ENCODE data around the gene RPRML.
"Not testable (repeated sequence)": the region's sequence is repeated elsewhere in the genome, so short reads cannot be mapped to it uniquely, and the experiment has no call there.

RPRML gene

GRCh38 chr17:46979147-46979863, at the start of gene RPRML:
TSS of gene RPRML (minus strand) at chr17:46979253. CDS start at chr17:46979007, 246 bp downstream.
- DNase-seq (ENCODE audit: extremely low read depth, low read depth): no peak
- TF ChIP-seq, protein P1, sequence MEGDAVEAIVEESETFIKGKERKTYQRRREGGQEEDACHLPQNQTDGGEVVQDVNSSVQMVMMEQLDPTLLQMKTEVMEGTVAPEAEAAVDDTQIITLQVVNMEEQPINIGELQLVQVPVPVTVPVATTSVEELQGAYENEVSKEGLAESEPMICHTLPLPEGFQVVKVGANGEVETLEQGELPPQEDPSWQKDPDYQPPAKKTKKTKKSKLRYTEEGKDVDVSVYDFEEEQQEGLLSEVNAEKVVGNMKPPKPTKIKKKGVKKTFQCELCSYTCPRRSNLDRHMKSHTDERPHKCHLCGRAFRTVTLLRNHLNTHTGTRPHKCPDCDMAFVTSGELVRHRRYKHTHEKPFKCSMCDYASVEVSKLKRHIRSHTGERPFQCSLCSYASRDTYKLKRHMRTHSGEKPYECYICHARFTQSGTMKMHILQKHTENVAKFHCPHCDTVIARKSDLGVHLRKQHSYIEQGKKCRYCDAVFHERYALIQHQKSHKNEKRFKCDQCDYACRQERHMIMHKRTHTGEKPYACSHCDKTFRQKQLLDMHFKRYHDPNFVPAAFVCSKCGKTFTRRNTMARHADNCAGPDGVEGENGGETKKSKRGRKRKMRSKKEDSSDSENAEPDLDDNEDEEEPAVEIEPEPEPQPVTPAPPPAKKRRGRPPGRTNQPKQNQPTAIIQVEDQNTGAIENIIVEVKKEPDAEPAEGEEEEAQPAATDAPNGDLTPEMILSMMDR (IDR thresholded peaks at IDR 0.05; ENCODE audit: low read depth, low read length): no peak

DNA sequence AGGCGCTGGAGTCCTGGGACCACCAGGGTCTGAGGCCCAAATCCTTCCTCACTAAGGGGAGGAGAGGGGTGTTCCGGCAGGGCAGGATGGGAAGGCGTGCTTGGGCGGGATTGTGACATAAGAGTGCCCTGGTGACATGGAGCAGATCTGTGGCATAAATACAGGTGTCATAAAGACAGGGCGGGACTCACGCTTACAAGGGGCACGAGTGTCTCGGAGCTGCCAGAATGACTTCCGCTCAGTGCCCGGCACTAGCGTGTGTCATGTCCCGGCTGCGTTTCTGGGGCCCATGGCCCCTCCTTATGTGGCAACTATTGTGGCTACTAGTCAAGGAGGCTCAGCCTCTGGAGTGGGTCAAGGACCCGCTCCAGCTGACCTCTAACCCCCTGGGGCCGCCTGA, 37.9 kb upstream of the RPRML start:
- DNase-seq (ENCODE audit: extremely low read depth, low read depth): not testable (repeated sequence)

- no peak for DNase-seq (ENCODE audit: extremely low read depth, low read depth)
Observed at GRCh38 chr17:47013341-47013740, 34.3 kb upstream of the RPRML start.

GRCh38 chr17:47012457-47012856, 33.4 kb upstream of the RPRML start:
- DNase-seq (ENCODE audit: extremely low read depth, low read depth): no peak
- TF ChIP-seq, protein P1 (IDR thresholded peaks at IDR 0.05; ENCODE audit: low read depth, low read length): no peak

More at GRCh38 chr17:47013341-47013740, 34.3 kb upstream of the RPRML start:
- TF ChIP-seq, protein P1 (IDR thresholded peaks at IDR 0.05; ENCODE audit: low read depth, low read length): no peak

- TF ChIP-seq, protein P1 (IDR thresholded peaks at IDR 0.05; ENCODE audit: low read depth, low read length): no peak
- DNase-seq (ENCODE audit: extremely low read depth, low read depth): no peak
Observed at GRCh38 chr17:47009759-47010594, 30.9 kb upstream of the RPRML start.

DNA sequence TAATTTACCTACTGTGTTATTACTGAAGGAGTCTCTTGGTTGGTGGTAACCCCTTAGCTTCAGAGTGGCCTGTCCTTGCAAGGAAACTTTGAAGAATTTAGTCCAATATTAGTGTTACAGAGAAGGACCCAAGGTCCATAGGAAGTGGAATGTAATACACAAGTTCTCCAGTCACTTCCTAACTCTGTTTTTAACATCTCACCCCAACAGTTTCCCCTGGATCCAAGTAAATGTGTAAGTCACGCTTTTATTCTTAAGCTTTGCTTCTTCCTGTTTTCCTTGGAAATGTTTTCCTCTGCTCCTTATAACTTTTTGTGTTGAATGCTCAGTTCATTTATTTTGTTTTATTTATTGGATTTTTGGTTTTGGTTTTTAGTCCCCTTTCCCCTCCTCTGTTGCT, 25.9 kb upstream of the RPRML start:
- TF ChIP-seq, protein P1 (IDR thresholded peaks at IDR 0.05; ENCODE audit: low read depth, low read length): no peak
- no peak for DNase-seq (ENCODE audit: extremely low read depth, low read depth)

- not testable (repeated sequence) for DNase-seq (ENCODE audit: extremely low read depth, low read depth)
Observed at GRCh38 chr17:47003864-47004263, 24.8 kb upstream of the RPRML start.

DNA sequence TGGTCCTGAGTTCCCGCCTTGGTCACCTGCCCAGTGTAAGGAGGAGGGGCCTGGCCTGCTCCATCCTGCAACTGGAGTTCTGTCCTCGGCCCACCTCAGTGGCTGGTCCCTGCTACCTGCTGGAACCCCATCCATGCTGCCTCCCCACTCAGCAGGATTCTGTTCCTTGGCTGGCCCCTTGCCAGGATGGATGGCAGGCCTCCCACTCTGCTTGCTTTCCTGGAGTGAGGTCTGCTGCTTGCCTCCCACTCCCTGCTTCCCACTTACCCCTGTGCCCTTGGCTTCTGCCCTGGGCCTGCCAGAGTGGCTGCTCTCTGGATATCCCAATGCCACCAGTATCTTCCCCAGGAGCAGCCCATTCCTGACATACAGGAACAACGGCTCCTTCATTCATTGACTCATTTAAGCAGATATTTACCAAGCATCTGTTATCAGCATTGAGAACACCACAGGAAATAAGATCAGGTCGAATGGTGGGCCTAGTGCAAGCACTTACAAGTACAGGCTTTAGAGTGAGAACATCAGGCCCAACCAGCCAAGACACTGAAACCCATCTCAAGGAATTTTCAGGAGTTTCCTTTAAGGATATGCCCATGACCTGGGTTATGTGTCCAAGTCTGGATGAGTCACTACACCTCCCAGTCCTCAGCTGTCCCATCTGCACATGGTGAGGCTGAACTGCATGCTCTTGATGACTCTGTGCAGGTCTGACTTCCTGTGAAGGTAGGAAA, 17.0 kb upstream of the RPRML start:
- TF ChIP-seq, protein P1 (IDR thresholded peaks at IDR 0.05; ENCODE audit: low read depth, low read length): no peak
- no peak for DNase-seq (ENCODE audit: extremely low read depth, low read depth)

Measured in AG09319 (cell line).